Breast epithelium (tissue), 4 donors: ENCODE data around the gene RELCH. TPM values are rescaled to one million over a fixed set of nuclear protein-coding genes. Genes with fewer than 3 reads are reported as not detected.

ENCODE experiments used
- DNase-seq, 2 donors: peaks; one replicate each; pipeline ENCODE4 v3.0.0-alpha.2; 2019; ENCODE audit warnings: low spot score in 2 of 2
- H3K27ac ChIP-seq, 2 donors: fragments of 200-600 bp; sonication (generic) in 1 of 2; one replicate each; pipeline ENCODE4 v1.5.1; 2016 to 2019; ENCODE audit warnings: mild to moderate bottlenecking in 1 of 2
- H3K27me3 ChIP-seq, 2 donors: fragments of 200-600 bp; sonication (generic) in 1 of 2; one replicate each; pipeline versions ENCODE4 v1.5.1 to v1.6.0; 2017 to 2019; ENCODE audit warnings: control low read depth in 1 of 2, mild to moderate bottlenecking in 1 of 2
- H3K36me3 ChIP-seq: fragments of 200-600 bp; one replicate; pipeline ENCODE4 v1.5.1; 2019
- H3K4me1 ChIP-seq, 2 donors: fragments of 200-600 bp; sonication (generic); one replicate each; pipeline ENCODE4 v1.5.1; 2016 to 2019; ENCODE audit warnings: control low read depth in 1 of 2
- H3K4me3 ChIP-seq, 3 donors: fragments of 200-600 bp; sonication (generic); 1 replicate in 2 of 3; 2 replicates in 1 of 3; pipeline ENCODE4 v1.5.1; 2016 to 2019; ENCODE audit warnings: mild to moderate bottlenecking in 3 of 3, moderate library complexity in 2 of 3
- H3K9me3 ChIP-seq, 2 donors: fragments of 200-600 bp; sonication (generic) in 1 of 2; one replicate each; pipeline ENCODE4 v1.5.1; 2016 to 2019; ENCODE audit warnings: control low read depth in 1 of 2
- CTCF ChIP-seq, 3 donors: fragments of 450-650 bp; IDR thresholded peaks; one replicate each; pipeline ENCODE4 v1.5.1; 2016 to 2017; ENCODE audit warnings: antibody characterized with exemption in 3 of 3, mild to moderate bottlenecking in 3 of 3, moderate library complexity in 3 of 3
- POLR2A ChIP-seq: fragments of 450-650 bp; IDR thresholded peaks from one replicate; pipeline ENCODE4 v1.6.1; 2016; ENCODE audit warnings: antibody characterized with exemption, mild to moderate bottlenecking, moderate library complexity
- POLR2AphosphoS5 ChIP-seq, 3 donors: sonication (generic); formaldehyde crosslinking; IDR thresholded peaks; one replicate each; pipeline ENCODE4 v1.6.1; 2017; ENCODE audit warnings: antibody characterized with exemption in 3 of 3
- intact Hi-C: fragments of 100-400 bp; cut with DNase I; formaldehyde crosslinking; loops from one replicate; pipeline ENCODE4 v1.15.1; 2023; ENCODE audit warnings: low total_unique reads
- total RNA-seq, 3 donors: library from RNA; depleted of rRNA; stranded (reverse); fragments of >200 nt; gene quantifications; one replicate each; pipeline ENCODE4 v1.1.0, GENCODE V29; 2016

Gene RELCH
- total RNA-seq, 3 donors from 2014 or later: 33.0 to 69.4 (median 45.9) TPM

GRCh38 chr18:62331581-62332356, 144.7 kb downstream of the RELCH start:
- intact Hi-C loops: no loop called here
- H3K4me1 ChIP-seq: peaks cover 0 to 4% of the 10 kb centered on the region in 2 donors
- no peak overlapping the region for H3K4me3 ChIP-seq
- H3K27me3 ChIP-seq: peaks cover 0 to 13% of the 10 kb centered on the region in 2 donors
- peak in 1 of 3 donors; percentile 49 for TF ChIP-seq POLR2AphosphoS5 (IDR thresholded peaks at IDR 0.05)
- no peak for TF ChIP-seq POLR2A
- H3K9me3 ChIP-seq: no peaks in the 10 kb centered on the region
- no peaks in the 10 kb centered on the region for H3K36me3 ChIP-seq
- H3K27ac ChIP-seq: peak overlapping the region; percentile 33 to 34
- no peak for DNase-seq

- DNase-seq: no peak
- no peaks in the 10 kb centered on the region for H3K36me3 ChIP-seq
- no peak overlapping the region for H3K4me3 ChIP-seq
- TF ChIP-seq CTCF (IDR thresholded peaks at IDR 0.05) (no peak), POLR2AphosphoS5 (IDR thresholded peaks at IDR 0.05) (no peak), POLR2A (no peak)
- peak overlapping the region in 1 of 2 donors; percentile 34 for H3K27ac ChIP-seq
- peaks cover 0 to 9% of the 10 kb centered on the region in 2 donors for H3K27me3 ChIP-seq
- intact Hi-C loops: no loop called here
- H3K4me1 ChIP-seq: no peaks in the 10 kb centered on the region
- no peaks in the 10 kb centered on the region for H3K9me3 ChIP-seq
Observed at GRCh38 chr18:62332431-62332830, 145.4 kb downstream of the RELCH start.

GRCh38 chr18:62332964-62333695, 146.1 kb downstream of the RELCH start:
- intact Hi-C loops: no loop called here
- DNase-seq: no peak
- Histone ChIP-seq H3K9me3 (no peaks in the 10 kb centered on the region), H3K4me3 (no peak overlapping the region), H3K36me3 (no peaks in the 10 kb centered on the region), H3K27ac (no peak overlapping the region), H3K4me1 (no peaks in the 10 kb centered on the region), H3K27me3 (peaks cover 0 to 9% of the 10 kb centered on the region in 2 donors)
- TF ChIP-seq CTCF (IDR thresholded peaks at IDR 0.05) (no peak), POLR2AphosphoS5 (IDR thresholded peaks at IDR 0.05) (no peak), POLR2A (no peak)

GRCh38 chr18:62334120-62334519, 147.1 kb downstream of the RELCH start:
- H3K27me3 ChIP-seq: peaks cover 0 to 9% of the 10 kb centered on the region in 2 donors
- H3K4me3 ChIP-seq: no peak overlapping the region
- H3K36me3 ChIP-seq: no peaks in the 10 kb centered on the region
- intact Hi-C loops: no loop called here
- no peak for DNase-seq
- TF ChIP-seq POLR2A (no peak), POLR2AphosphoS5 (IDR thresholded peaks at IDR 0.05) (no peak), CTCF (IDR thresholded peaks at IDR 0.05) (no peak)
- H3K9me3 ChIP-seq: no peaks in the 10 kb centered on the region
- no peaks in the 10 kb centered on the region for H3K4me1 ChIP-seq
- no peak overlapping the region for H3K27ac ChIP-seq

- TF ChIP-seq POLR2AphosphoS5 (IDR thresholded peaks at IDR 0.05): no peak
- TF ChIP-seq CTCF (IDR thresholded peaks at IDR 0.05): no peak
- TF ChIP-seq POLR2A: no peak
- H3K27me3 ChIP-seq: peaks cover 0 to 2% of the 10 kb centered on the region in 2 donors
- intact Hi-C loops: no loop called here
- no peaks in the 10 kb centered on the region for H3K36me3 ChIP-seq
- no peaks in the 10 kb centered on the region for H3K9me3 ChIP-seq
- DNase-seq: no peak
- no peak overlapping the region for H3K27ac ChIP-seq
- H3K4me3 ChIP-seq: no peak overlapping the region
- no peaks in the 10 kb centered on the region for H3K4me1 ChIP-seq
Observed at GRCh38 chr18:62335494-62335893, 148.4 kb downstream of the RELCH start.
